PC-3 (cell line): ENCODE results near the gene ZNF808. TPM values are rescaled to one million over a fixed set of nuclear protein-coding genes. Genes with fewer than 3 reads are reported as not detected.
"Not testable (repeated sequence)": the region's sequence is repeated elsewhere in the genome, so short reads cannot be mapped to it uniquely, and the experiment has no call there.

ENCODE experiments used
- ATAC-seq: fragments of 200-7000 bp; cut with Tn5 transposase; 2 replicates; pipeline ENCODE4 v1.9.1; 2020; ENCODE audit warnings: mild to moderate bottlenecking, moderate library complexity
- BruUV-seq: library from RNA; stranded (reverse); fragments of 400-500 nt; replicated peaks from 2 replicates; lab custom pipeline; 2021; lab: Mats Ljungman, UMichigan
- CTCF ChIA-PET: fragments of 300-600 bp; sonication (Branson Sonifier 250); formaldehyde crosslinking; loops from one replicate; lab custom pipeline; 2022; ENCODE audit warnings: antibody characterized with exemption; lab: Charles Lee
- POLR2A ChIA-PET: fragments of 300-600 bp; sonication (Branson Sonifier 250); formaldehyde crosslinking; loops from one replicate; lab custom pipeline; 2022; ENCODE audit warnings: antibody characterized with exemption; ENCODE audit not compliant: unreplicated experiment; lab: Charles Lee
- DNase-seq: peaks from one replicate; pipeline ENCODE4 v3.0.0-alpha.2; 2015
- H2AFZ ChIP-seq: fragments of 300-600 bp; sonication (generic); 2 replicates; pipeline ENCODE4 v1.6.0; 2016; ENCODE audit warnings: antibody characterized with exemption, low read length
- H3F3A ChIP-seq: fragments of 300-600 bp; sonication (generic); one replicate; pipeline ENCODE4 v1.6.0; 2017; ENCODE audit warnings: antibody characterized with exemption, low read length, control low read depth, mild to moderate bottlenecking; ENCODE audit not compliant: unreplicated experiment
- H3K27ac ChIP-seq: fragments of 300-600 bp; sonication (generic); 2 replicates; pipeline ENCODE4 v1.5.1; 2016; ENCODE audit warnings: mild to moderate bottlenecking, low read length
- H3K27me3 ChIP-seq: fragments of 300-600 bp; sonication (generic); 2 replicates; pipeline ENCODE4 v1.6.1; 2016; ENCODE audit warnings: low read length, mixed read lengths
- H3K36me3 ChIP-seq: fragments of 300-600 bp; sonication (generic); 2 replicates; pipeline ENCODE4 v1.6.1; 2016; ENCODE audit warnings: low read depth, mixed run types, low read length, mixed read lengths
- H3K4me1 ChIP-seq: fragments of 300-600 bp; sonication (generic); 2 replicates; pipeline ENCODE4 v1.5.1; 2016; ENCODE audit warnings: low read length; ENCODE audit not compliant: insufficient read depth
- H3K4me2 ChIP-seq: fragments of 300-600 bp; sonication (generic); 2 replicates; pipeline ENCODE4 v1.6.0; 2016; ENCODE audit warnings: low read length
- H3K4me3 ChIP-seq: fragments of 300-600 bp; sonication (generic); 2 replicates; pipeline ENCODE4 v1.5.1; 2016; ENCODE audit warnings: mild to moderate bottlenecking, low read length, mixed read lengths
- H3K79me2 ChIP-seq: fragments of 300-600 bp; sonication (generic); 2 replicates; pipeline ENCODE4 v1.6.1; 2017; ENCODE audit warnings: low read length, mixed read lengths
- H3K9ac ChIP-seq: fragments of 300-600 bp; sonication (generic); 2 replicates; pipeline ENCODE4 v1.6.0; 2016; ENCODE audit warnings: mild to moderate bottlenecking, low read length
- H3K9me2 ChIP-seq: fragments of 300-600 bp; sonication (generic); replicated peaks from 2 replicates; pipeline ENCODE4 v1.6.1; 2016; ENCODE audit warnings: mixed run types, low read length, mixed read lengths
- H3K9me3 ChIP-seq: fragments of 300-600 bp; sonication (generic); 2 replicates; pipeline ENCODE4 v1.6.1; 2016; ENCODE audit warnings: low read length, mixed read lengths
- H4K20me1 ChIP-seq: fragments of 300-600 bp; sonication (generic); 2 replicates; pipeline ENCODE4 v1.6.1; 2016; ENCODE audit warnings: low read length, mixed read lengths
- CTCF ChIP-seq: fragments of 300-600 bp; sonication (generic); conservative IDR thresholded peaks from 2 replicates; pipeline ENCODE4 v1.5.1; 2017; ENCODE audit warnings: antibody characterized with exemption, low read depth, mild to moderate bottlenecking, low read length
- EZH2 ChIP-seq: fragments of 300-600 bp; sonication (generic); IDR thresholded peaks from one replicate; pipeline ENCODE4 v1.6.1; 2017; ENCODE audit warnings: antibody characterized with exemption, mild to moderate bottlenecking, low read length; ENCODE audit not compliant: unreplicated experiment
- EZH2phosphoT487 ChIP-seq: fragments of 300-600 bp; sonication (generic); IDR thresholded peaks from 2 replicates; pipeline ENCODE4 v1.6.1; 2018; ENCODE audit warnings: mild to moderate bottlenecking, antibody characterized with exemption, low read length, borderline replicate concordance
- intact Hi-C: fragments of 100-400 bp; cut with micrococcal nuclease; formaldehyde crosslinking; loops from 2 replicates; pipeline ENCODE4 v1.9.0; 2023
- total RNA-seq: library from RNA; depleted of rRNA; stranded (reverse); fragments of >200 nt; gene quantifications from 2 replicates; pipeline ENCODE4 v1.2.3, GENCODE V29; 2014

Gene ZNF808
- total RNA-seq, 1 experiment from 2014 or later: 9.4 TPM

GRCh38 chr19:52566121-52566520 lies 38.7 kb downstream of the ZNF808 start:
- ChIA-PET POLR2A (no interaction called here), CTCF (interaction anchor here (0.8 kb wide), 1 partner anchor 39 kb away, joined by 7 read pairs; no protein-coding TSS in a partner anchor)
- TF ChIP-seq EZH2 (no peak), EZH2phosphoT487 (no peak), CTCF (no peak)
- Histone ChIP-seq H3K4me3 (no peak overlapping the region), H3K27me3 (no peaks in the 10 kb centered on the region), H3K4me1 (peaks cover 11% of the 10 kb centered on the region), H3K9ac (no peak overlapping the region), H3K27ac (peak overlapping the region; percentile 26; the same call in 1 of the 2 replicates), H3F3A (peaks cover 6% of the 10 kb centered on the region), H4K20me1 (no peaks in the 10 kb centered on the region), H3K4me2 (no peak overlapping the region), H3K9me2 (no peaks in the 10 kb centered on the region), H2AFZ (no peak overlapping the region), H3K9me3 (peaks cover 30% of the 10 kb centered on the region), H3K79me2 (peaks cover 6% of the 10 kb centered on the region; the same call in 1 of the 2 replicates), H3K36me3 (peaks cover 44% of the 10 kb centered on the region)
- DNase-seq (no peak), ATAC-seq (no peak)
- no TSS peak for BruUV-seq
- intact Hi-C loops: no loop called here

GRCh38 chr19:52566588-52566987 lies 39.1 kb downstream of the ZNF808 start:
- intact Hi-C loops: no loop called here
- peak overlapping the region; percentile 56; the same call in 1 of the 2 replicates for H3K27ac ChIP-seq
- H3K9me3 ChIP-seq: peaks cover 30% of the 10 kb centered on the region
- BruUV-seq: no TSS peak
- peaks cover 11% of the 10 kb centered on the region for H3K4me1 ChIP-seq
- CTCF ChIA-PET: interaction anchor here (0.8 kb wide), 1 partner anchor 40 kb away, joined by 7 read pairs; no protein-coding TSS in a partner anchor
- peaks cover 6% of the 10 kb centered on the region for H3F3A ChIP-seq
- DNase-seq (peak; percentile 92), ATAC-seq (peak; percentile 67)
- no peaks in the 10 kb centered on the region for H3K9me2 ChIP-seq
- no peak overlapping the region for H3K4me3 ChIP-seq
- TF ChIP-seq EZH2: no peak
- no peak for TF ChIP-seq CTCF
- TF ChIP-seq EZH2phosphoT487: no peak
- H4K20me1 ChIP-seq: no peaks in the 10 kb centered on the region
- no peak overlapping the region for H2AFZ ChIP-seq
- H3K9ac ChIP-seq: no peak overlapping the region
- H3K4me2 ChIP-seq: no peak overlapping the region
- H3K27me3 ChIP-seq: no peaks in the 10 kb centered on the region
- H3K36me3 ChIP-seq: peaks cover 40% of the 10 kb centered on the region
- POLR2A ChIA-PET: interaction anchor here (0.6 kb wide), 1 partner anchor 115 kb away, joined by 3 read pairs; no protein-coding TSS in a partner anchor
- peaks cover 9% of the 10 kb centered on the region; the same call in 1 of the 2 replicates for H3K79me2 ChIP-seq

GRCh38 chr19:52567921-52568320 lies 40.5 kb downstream of the ZNF808 start:
- ATAC-seq (no peak), DNase-seq (no peak)
- POLR2A ChIA-PET: no interaction called here
- Histone ChIP-seq H3K36me3 (peaks cover 35% of the 10 kb centered on the region), H3K27me3 (no peaks in the 10 kb centered on the region), H3K9ac (no peak overlapping the region), H3K27ac (no peak overlapping the region), H3K4me2 (no peak overlapping the region), H3F3A (peaks cover 6% of the 10 kb centered on the region), H3K9me3 (peaks cover 24% of the 10 kb centered on the region), H3K4me1 (peaks cover 11% of the 10 kb centered on the region), H2AFZ (no peak overlapping the region), H3K9me2 (no peaks in the 10 kb centered on the region), H3K79me2 (peaks cover 10% of the 10 kb centered on the region; the same call in 1 of the 2 replicates), H3K4me3 (no peak overlapping the region), H4K20me1 (no peaks in the 10 kb centered on the region)
- TF ChIP-seq EZH2phosphoT487: no peak
- TF ChIP-seq EZH2: no peak
- TF ChIP-seq CTCF: no peak
- CTCF ChIA-PET: no interaction called here
- BruUV-seq: no TSS peak
- intact Hi-C loops: no loop called here

- Histone ChIP-seq H2AFZ (peak overlapping the region; percentile 66), H3K4me2 (peak overlapping the region; percentile 86), H3K79me2 (0 out of 2 replicates have a peak, but pooled peaks cover 10% of the 10 kb centered on the region), H3K36me3 (peaks cover 34% of the 10 kb centered on the region), H3K27ac (peak overlapping the region; percentile 17; the same call in 1 of the 2 replicates), H3K4me3 (peak overlapping the region; percentile 84; the same call in 1 of the 2 replicates), H3K4me1 (peaks cover 11% of the 10 kb centered on the region)
- POLR2A ChIA-PET, H4K20me1 ChIP-seq, intact Hi-C loops, H3K9ac ChIP-seq, H3K9me3 ChIP-seq, H3K27me3 ChIP-seq, H3K9me2 ChIP-seq, CTCF ChIA-PET, H3F3A ChIP-seq: not testable (repeated sequence)
- ATAC-seq: peak; percentile 48
- DNase-seq: peak; percentile 21
- BruUV-seq: TSS peak; percentile 98
Measured at GRCh38 chr19:52569638-52569999, 42.2 kb downstream of the ZNF808 start.
